GM12865 (cell line): Measurements from ENCODE around the gene SERPINA12.
"Not testable (repeated sequence)": the region's sequence is repeated elsewhere in the genome, so short reads cannot be mapped to it uniquely, and the experiment has no call there.

ENCODE experiments used
- DNase-seq: peaks from one replicate; pipeline ENCODE4 v3.0.0; 2010; ENCODE audit warnings: low read depth
- H3K4me3 ChIP-seq: 2 replicates; pipeline ENCODE4 v1.5.1; 2011; ENCODE audit warnings: mild to moderate bottlenecking, low read depth, low read length, control low read depth
- CTCF ChIP-seq: IDR thresholded peaks from 2 replicates; pipeline ENCODE4 v1.5.1; 2011; ENCODE audit warnings: low read length, control low read depth, low read depth, inconsistent platforms; ENCODE audit not compliant: insufficient read depth; ENCODE audit errors: missing control alignments

SERPINA12 gene

GRCh38 chr14:94483729-94484275 is 25.5 kb downstream of the SERPINA12 start:
- no peak for TF ChIP-seq CTCF
- H3K4me3 ChIP-seq, result no peak overlapping the region
- DNase-seq, result no peak

GRCh38 chr14:94483071-94483451 is 26.2 kb downstream of the SERPINA12 start:
- TF ChIP-seq CTCF, result no peak
- no peak overlapping the region for H3K4me3 ChIP-seq
- DNase-seq, result peak; percentile 63

- not testable (repeated sequence) for DNase-seq, H3K4me3 ChIP-seq
These were observed 26.9 kb downstream of the SERPINA12 start for GRCh38 chr14:94482132-94483070.

GRCh38 chr14:94481468-94482131 is 27.7 kb downstream of the SERPINA12 start:
- DNase-seq, result peak; percentile 57
- TF ChIP-seq CTCF, result no peak
- H3K4me3 ChIP-seq, result no peak overlapping the region

- no peak overlapping the region for H3K4me3 ChIP-seq
- TF ChIP-seq CTCF, result no peak
- DNase-seq, result no peak
These were observed 28.5 kb downstream of the SERPINA12 start for GRCh38 chr14:94480809-94481208.

DNA sequence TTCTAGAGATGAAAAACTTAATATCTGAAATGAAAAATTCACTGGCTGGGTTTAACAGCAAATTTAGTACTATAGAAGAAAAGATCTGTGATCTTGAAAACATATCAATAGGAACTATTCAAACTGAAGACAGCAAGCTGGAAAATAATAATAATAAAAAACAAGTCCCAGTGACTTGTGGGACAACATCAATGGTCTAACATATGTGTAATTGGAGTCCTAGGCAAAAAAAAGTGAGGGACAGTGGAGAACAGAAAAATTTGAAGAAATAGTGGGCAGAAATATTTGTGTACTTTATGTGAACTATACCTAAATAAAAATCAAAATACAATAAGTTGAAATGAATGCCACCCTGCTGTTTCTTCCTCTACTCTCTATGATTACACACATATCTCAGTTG is 30.8 kb downstream of the SERPINA12 start:
- TF ChIP-seq CTCF, result no peak
- H3K4me3 ChIP-seq, result no peak overlapping the region
- no peak for DNase-seq

DNA sequence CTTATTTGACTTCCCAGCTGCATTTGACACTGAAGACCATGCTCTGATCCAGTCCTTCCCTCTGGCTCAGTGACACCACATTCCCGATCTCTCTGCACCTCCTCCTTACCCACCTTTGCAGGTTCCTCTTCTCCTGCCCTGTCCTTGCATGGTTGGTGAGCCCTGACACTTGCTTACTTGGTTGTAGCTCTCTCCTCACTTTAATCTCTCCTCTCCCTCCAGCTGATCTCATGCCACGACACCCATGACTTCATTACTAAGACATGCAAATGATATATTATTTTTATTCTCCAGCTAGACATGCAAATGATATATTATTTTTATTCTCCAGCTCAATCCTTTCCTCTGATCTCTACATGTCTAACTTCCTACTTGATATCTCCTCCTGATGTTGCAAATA is 33.2 kb downstream of the SERPINA12 start, which contains the start of gene SERPINA9:
Gene SERPINA9, minus strand, starts transcription at position 175 of the 400 bp plus-strand sequence. CDS start 6,357 bp downstream, outside the sequence.
- no peak within 1 kb of the TSS for H3K4me3 ChIP-seq
- DNase-seq, result no peak
- TF ChIP-seq CTCF, result no peak
